Neural progenitor cell (in vitro differentiated cells): Measurements from ENCODE around the gene UBR3. TPM values are rescaled to one million over a fixed set of nuclear protein-coding genes. Genes with fewer than 3 reads are reported as not detected.

Source experiments
- DNase-seq: peaks from one replicate; pipeline ENCODE4 v3.0.0-alpha.2; 2016; ENCODE audit warnings: low spot score
- H2AFZ ChIP-seq: fragments of 200-600 bp; sonication (generic); replicated peaks from 2 replicates; pipeline ENCODE4 v1.6.1; 2016; ENCODE audit warnings: antibody characterized with exemption
- H3F3A ChIP-seq: fragments of 200-600 bp; sonication (generic); 2 replicates; pipeline ENCODE4 v1.6.1; 2016; ENCODE audit warnings: antibody characterized with exemption, low read depth
- H3K27ac ChIP-seq: fragments of 200-600 bp; sonication (generic); 2 replicates; pipeline ENCODE4 v1.5.1; 2016; ENCODE audit warnings: mild to moderate bottlenecking
- H3K27me3 ChIP-seq: fragments of 200-600 bp; sonication (generic); 2 replicates; pipeline ENCODE4 v1.6.1; 2016; ENCODE audit warnings: mild to moderate bottlenecking, moderate library complexity
- H3K36me3 ChIP-seq: fragments of 200-600 bp; sonication (generic); 2 replicates; pipeline ENCODE4 v1.5.1; 2016
- H3K4me1 ChIP-seq: fragments of 200-600 bp; sonication (generic); 2 replicates; pipeline ENCODE4 v1.6.1; 2016; ENCODE audit warnings: mixed run types
- H3K4me2 ChIP-seq: fragments of 200-600 bp; sonication (generic); 2 replicates; pipeline ENCODE4 v1.6.1; 2016
- H3K4me3 ChIP-seq: fragments of 200-600 bp; sonication (generic); 2 replicates; pipeline ENCODE4 v1.5.1; 2016
- H3K79me2 ChIP-seq: fragments of 200-600 bp; sonication (generic); 2 replicates; pipeline ENCODE4 v1.6.1; 2016; ENCODE audit warnings: low read depth
- H3K9ac ChIP-seq: fragments of 200-600 bp; sonication (generic); 2 replicates; pipeline ENCODE4 v1.6.1; 2016
- H3K9me3 ChIP-seq: fragments of 200-600 bp; sonication (generic); 2 replicates; pipeline ENCODE4 v1.5.1; 2016; ENCODE audit warnings: low read depth
- H4K20me1 ChIP-seq: fragments of 200-600 bp; sonication (generic); 2 replicates; pipeline ENCODE4 v1.6.1; 2016; ENCODE audit warnings: low read depth
- H3K27ac Mint-ChIP-seq: 3 replicates; pipeline ENCODE4 v1.8.0; 2021; ENCODE audit warnings: mixed read lengths
- H3K27me3 Mint-ChIP-seq: 2 replicates; pipeline ENCODE4 v1.8.0; 2022; ENCODE audit warnings: low read depth, mild to moderate bottlenecking, inconsistent platforms, moderate library complexity, mixed read lengths; ENCODE audit not compliant: insufficient read depth
- H3K36me3 Mint-ChIP-seq: 3 replicates; pipeline ENCODE4 v1.8.0; 2021; ENCODE audit warnings: mixed read lengths
- H3K4me1 Mint-ChIP-seq: 3 replicates; pipeline ENCODE4 v1.8.0; 2021; ENCODE audit warnings: mixed read lengths
- H3K4me3 Mint-ChIP-seq: 3 replicates; pipeline ENCODE4 v1.8.0; 2021; ENCODE audit warnings: mild to moderate bottlenecking, moderate library complexity, mixed read lengths
- H3K9me3 Mint-ChIP-seq: 3 replicates; pipeline ENCODE4 v1.8.0; 2020; ENCODE audit warnings: mixed read lengths
- EZH2 ChIP-seq: fragments of 200-600 bp; sonication (generic); IDR thresholded peaks from 2 replicates; pipeline ENCODE4 v1.6.1; 2017; ENCODE audit warnings: antibody characterized with exemption, mild to moderate bottlenecking, moderate library complexity
- EZH2phosphoT487 ChIP-seq: fragments of 200-600 bp; sonication (generic); IDR thresholded peaks from 2 replicates; pipeline ENCODE4 v1.6.1; 2017; ENCODE audit warnings: antibody characterized with exemption
- total RNA-seq: library from RNA; depleted of rRNA; stranded (reverse); fragments of >200 nt; gene quantifications from 2 replicates; pipeline ENCODE4 v1.2.3, GENCODE V29; 2015; ENCODE audit warnings: low replicate concordance
- TF ChIP-seq, protein P1 (sequence below): fragments of 200-600 bp; sonication (generic); IDR thresholded peaks from 2 replicates; pipeline ENCODE4 v1.5.1; 2017; ENCODE audit warnings: antibody characterized with exemption, mild to moderate bottlenecking

UBR3 gene
- total RNA-seq, 1 donor from 2014 or later, result 31.7 TPM

DNA sequence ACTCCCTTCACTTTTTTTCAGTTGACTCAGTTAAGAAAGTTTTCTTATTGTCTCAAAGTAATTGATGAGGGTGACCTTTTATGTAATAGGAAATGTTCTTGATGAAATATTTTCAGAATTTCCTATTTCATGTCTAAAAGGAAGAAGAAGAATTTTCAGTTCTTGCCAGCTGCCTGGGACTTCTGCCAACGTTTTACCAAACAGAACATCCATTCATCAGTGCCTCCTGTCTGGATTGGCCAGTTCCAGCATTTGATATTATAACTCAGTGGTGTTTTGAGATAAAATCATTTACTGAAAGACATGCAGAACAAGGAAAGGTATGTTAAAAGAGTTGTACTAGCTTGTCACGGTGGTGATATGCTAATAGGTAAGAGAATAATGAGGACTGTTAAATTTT lies 246.0 kb downstream of the UBR3 start:
- no peak overlapping the region for H2AFZ ChIP-seq
- H4K20me1 ChIP-seq, result no peaks in the 10 kb centered on the region
- no peak overlapping the region for H3K27ac Mint-ChIP-seq
- no peaks in the 10 kb centered on the region for H3K27me3 Mint-ChIP-seq
- peaks cover 40% of the 10 kb centered on the region for H3K36me3 Mint-ChIP-seq
- no peak overlapping the region for H3K4me2 ChIP-seq
- no peak for DNase-seq
- peaks cover 11% of the 10 kb centered on the region for H3K9me3 Mint-ChIP-seq
- H3K4me3 Mint-ChIP-seq, result no peak overlapping the region
- no peak overlapping the region for H3K9ac ChIP-seq
- H3K27ac ChIP-seq, result no peak overlapping the region
- peaks cover 21% of the 10 kb centered on the region for H3F3A ChIP-seq
- peaks cover 13% of the 10 kb centered on the region for H3K9me3 ChIP-seq
- H3K4me1 ChIP-seq, result peaks cover 30% of the 10 kb centered on the region
- no peak overlapping the region for H3K4me3 ChIP-seq
- TF ChIP-seq, protein P1, sequence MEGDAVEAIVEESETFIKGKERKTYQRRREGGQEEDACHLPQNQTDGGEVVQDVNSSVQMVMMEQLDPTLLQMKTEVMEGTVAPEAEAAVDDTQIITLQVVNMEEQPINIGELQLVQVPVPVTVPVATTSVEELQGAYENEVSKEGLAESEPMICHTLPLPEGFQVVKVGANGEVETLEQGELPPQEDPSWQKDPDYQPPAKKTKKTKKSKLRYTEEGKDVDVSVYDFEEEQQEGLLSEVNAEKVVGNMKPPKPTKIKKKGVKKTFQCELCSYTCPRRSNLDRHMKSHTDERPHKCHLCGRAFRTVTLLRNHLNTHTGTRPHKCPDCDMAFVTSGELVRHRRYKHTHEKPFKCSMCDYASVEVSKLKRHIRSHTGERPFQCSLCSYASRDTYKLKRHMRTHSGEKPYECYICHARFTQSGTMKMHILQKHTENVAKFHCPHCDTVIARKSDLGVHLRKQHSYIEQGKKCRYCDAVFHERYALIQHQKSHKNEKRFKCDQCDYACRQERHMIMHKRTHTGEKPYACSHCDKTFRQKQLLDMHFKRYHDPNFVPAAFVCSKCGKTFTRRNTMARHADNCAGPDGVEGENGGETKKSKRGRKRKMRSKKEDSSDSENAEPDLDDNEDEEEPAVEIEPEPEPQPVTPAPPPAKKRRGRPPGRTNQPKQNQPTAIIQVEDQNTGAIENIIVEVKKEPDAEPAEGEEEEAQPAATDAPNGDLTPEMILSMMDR, result no peak
- TF ChIP-seq EZH2phosphoT487, result no peak
- no peak for TF ChIP-seq EZH2
- H3K36me3 ChIP-seq, result peaks cover 15% of the 10 kb centered on the region
- H3K79me2 ChIP-seq, result no peaks in the 10 kb centered on the region
- no peaks in the 10 kb centered on the region for H3K27me3 ChIP-seq
- peaks cover 7% of the 10 kb centered on the region for H3K4me1 Mint-ChIP-seq

DNA sequence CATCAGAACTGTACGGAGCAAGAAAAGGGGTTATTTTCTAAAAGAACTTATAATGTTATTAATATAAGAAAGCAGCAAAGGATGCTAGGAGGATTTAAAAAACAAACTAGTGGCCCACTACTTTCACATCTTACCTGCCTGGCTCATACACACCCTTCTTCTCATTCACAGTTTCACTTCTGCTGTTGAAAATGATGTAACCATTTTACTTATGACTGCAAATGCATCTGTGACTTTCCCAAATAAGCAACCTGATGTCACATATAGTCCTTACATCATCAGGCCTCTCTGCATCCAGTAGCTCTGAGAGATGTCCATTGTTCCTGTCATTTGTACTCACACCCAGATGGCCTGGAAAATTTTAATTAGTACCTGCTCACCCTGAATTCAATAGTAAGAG lies 248.9 kb downstream of the UBR3 start:
- H3K4me3 Mint-ChIP-seq, result no peak overlapping the region
- H3K9me3 Mint-ChIP-seq, result peaks cover 5% of the 10 kb centered on the region
- Histone ChIP-seq H3K27me3 (no peaks in the 10 kb centered on the region), H3K9ac (no peak overlapping the region), H3K27ac (no peak overlapping the region), H3K79me2 (no peaks in the 10 kb centered on the region), H3F3A (peaks cover 46% of the 10 kb centered on the region), H3K4me2 (no peak overlapping the region), H4K20me1 (no peaks in the 10 kb centered on the region), H2AFZ (no peak overlapping the region), H3K9me3 (peaks cover 5% of the 10 kb centered on the region), H3K36me3 (peaks cover 2% of the 10 kb centered on the region), H3K4me1 (peaks cover 51% of the 10 kb centered on the region), H3K4me3 (no peak overlapping the region)
- TF ChIP-seq EZH2phosphoT487, result no peak
- TF ChIP-seq EZH2, result no peak
- TF ChIP-seq, protein P1, result no peak
- peaks cover 7% of the 10 kb centered on the region for H3K4me1 Mint-ChIP-seq
- no peak overlapping the region for H3K27ac Mint-ChIP-seq
- H3K27me3 Mint-ChIP-seq, result no peaks in the 10 kb centered on the region
- DNase-seq, result no peak
- H3K36me3 Mint-ChIP-seq, result peaks cover 25% of the 10 kb centered on the region

DNA sequence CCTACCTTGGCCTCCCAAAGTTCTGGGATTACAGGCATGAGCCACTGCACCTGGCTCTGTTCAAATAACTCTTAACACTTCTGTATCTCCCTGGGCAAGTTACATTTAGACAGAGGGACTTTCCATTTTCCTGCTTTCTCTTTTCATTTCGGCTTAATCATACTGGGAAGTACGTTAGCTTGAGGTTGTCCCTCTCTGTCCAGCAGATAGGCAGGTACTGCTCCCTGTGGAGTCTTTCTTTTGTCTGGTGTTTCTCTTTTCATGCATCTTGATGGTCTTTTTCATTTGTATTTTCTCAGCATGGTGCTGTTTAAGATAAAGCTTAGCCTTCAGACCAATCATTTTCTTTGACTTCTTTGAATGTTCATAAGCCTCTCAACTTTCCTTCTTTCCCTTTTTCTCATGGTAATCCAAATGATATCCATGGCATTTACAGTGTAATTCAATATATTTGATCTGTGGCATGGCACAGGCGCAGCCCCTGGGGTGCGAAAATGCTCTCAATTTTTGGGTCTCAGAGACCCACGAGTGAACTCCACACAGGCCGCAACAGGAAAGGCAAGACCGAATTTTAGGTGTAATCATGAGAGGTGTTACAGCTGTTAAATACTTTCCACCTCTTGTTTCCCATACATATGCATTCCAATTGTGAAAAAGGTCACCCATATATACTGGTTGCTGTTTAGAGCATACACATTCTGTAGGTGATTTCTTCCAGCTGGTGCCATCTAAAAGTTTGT lies 250.7 kb downstream of the UBR3 start:
- Histone ChIP-seq H2AFZ (no peak overlapping the region), H3K79me2 (no peaks in the 10 kb centered on the region), H3K36me3 (no peaks in the 10 kb centered on the region), H3K27ac (peak overlapping the region; percentile 51), H3K4me3 (no peak overlapping the region), H3K9ac (no peak overlapping the region), H3K4me1 (peaks cover 46% of the 10 kb centered on the region), H3K9me3 (no peaks in the 10 kb centered on the region), H3F3A (peaks cover 46% of the 10 kb centered on the region), H4K20me1 (no peaks in the 10 kb centered on the region), H3K4me2 (peak overlapping the region; percentile 52), H3K27me3 (no peaks in the 10 kb centered on the region)
- H3K4me1 Mint-ChIP-seq, result peaks cover 6% of the 10 kb centered on the region
- H3K9me3 Mint-ChIP-seq, result no peaks in the 10 kb centered on the region
- peak; percentile 37 for DNase-seq
- H3K27me3 Mint-ChIP-seq, result no peaks in the 10 kb centered on the region
- H3K4me3 Mint-ChIP-seq, result no peak overlapping the region
- H3K27ac Mint-ChIP-seq, result no peak overlapping the region
- no peak for TF ChIP-seq EZH2
- TF ChIP-seq, protein P1, result no peak
- TF ChIP-seq EZH2phosphoT487, result no peak
- H3K36me3 Mint-ChIP-seq, result peaks cover 21% of the 10 kb centered on the region
